Neuronal stem cell (in vitro differentiated cells): ENCODE measurements around the gene POU3F3.

Experiments
- DNase-seq: peaks from one replicate; pipeline ENCODE4 v3.0.0-alpha.2; 2013; ENCODE audit warnings: low spot score
- H2AFZ ChIP-seq: one replicate; pipeline ENCODE4 v1.6.1; 2013; ENCODE audit warnings: mild to moderate bottlenecking, low read length, inconsistent platforms
- H2AK5ac ChIP-seq: 2 replicates; pipeline ENCODE4 v1.6.1; 2013; ENCODE audit warnings: low read depth, mild to moderate bottlenecking, inconsistent platforms, low read length, moderate library complexity, mixed read lengths
- H2BK120ac ChIP-seq: 2 replicates; pipeline ENCODE4 v1.6.1; 2013; ENCODE audit warnings: low read depth, mild to moderate bottlenecking, inconsistent platforms, low read length, moderate library complexity, mixed read lengths
- H2BK12ac ChIP-seq: one replicate; pipeline ENCODE4 v1.6.1; 2013; ENCODE audit warnings: low read length, inconsistent platforms
- H2BK15ac ChIP-seq: 2 replicates; pipeline ENCODE4 v1.6.1; 2013; ENCODE audit warnings: mild to moderate bottlenecking, low read length, inconsistent platforms, mixed read lengths
- H2BK5ac ChIP-seq: one replicate; pipeline ENCODE4 v1.6.1; 2013; ENCODE audit warnings: inconsistent platforms, mild to moderate bottlenecking, low read length, moderate library complexity
- H3K14ac ChIP-seq: one replicate; pipeline ENCODE4 v1.6.1; 2013; ENCODE audit warnings: low read length, inconsistent platforms
- H3K18ac ChIP-seq: 2 replicates; pipeline ENCODE4 v1.6.1; 2013; ENCODE audit warnings: low read length, inconsistent platforms
- H3K23ac ChIP-seq: 2 replicates; pipeline ENCODE4 v1.6.1; 2013; ENCODE audit warnings: low read depth, mild to moderate bottlenecking, mixed read lengths, low read length, inconsistent platforms; ENCODE audit not compliant: poor library complexity
- H3K27ac ChIP-seq: replicated peaks from 3 replicates; pipeline ENCODE4 v1.5.1; 2013; ENCODE audit warnings: low read length, inconsistent platforms
- H3K27me3 ChIP-seq, 3 experiments: 2 replicates each; pipeline ENCODE4 v1.6.1; 2013; ENCODE audit warnings: low read length in 3 of 3, mild to moderate bottlenecking in 2 of 3, inconsistent platforms in 1 of 3, low read depth in 1 of 3, mixed read lengths in 1 of 3, moderate library complexity in 1 of 3; ENCODE audit not compliant: control insufficient read depth in 3 of 3, insufficient read depth in 3 of 3
- H3K36me3 ChIP-seq, 2 donors: replicated peaks in 1 of 2; 2 replicates each; pipeline ENCODE4 v1.6.1; 2013; ENCODE audit warnings: low read length in 2 of 2; ENCODE audit not compliant: control insufficient read depth in 2 of 2, insufficient read depth in 2 of 2
- H3K4ac ChIP-seq: 2 replicates; pipeline ENCODE4 v1.6.1; 2013; ENCODE audit warnings: inconsistent platforms, mild to moderate bottlenecking, low read length, moderate library complexity
- H3K4me1 ChIP-seq, 2 donors: 1 replicate in 1 of 2; 2 replicates in 1 of 2; pipeline ENCODE4 v1.6.1; 2013; ENCODE audit warnings: low read length in 2 of 2, low read depth in 1 of 2; ENCODE audit not compliant: control insufficient read depth in 2 of 2, insufficient read depth in 1 of 2
- H3K4me2 ChIP-seq: one replicate; pipeline ENCODE4 v1.6.1; 2013; ENCODE audit warnings: mild to moderate bottlenecking, low read length, inconsistent platforms; ENCODE audit not compliant: insufficient read depth, poor library complexity, severe bottlenecking
- H3K4me3 ChIP-seq, 2 donors: 2 replicates each; pipeline ENCODE4 v1.5.1; 2013; ENCODE audit warnings: low read length in 2 of 2, mild to moderate bottlenecking in 2 of 2, inconsistent platforms in 1 of 2, moderate library complexity in 1 of 2
- H3K79me1 ChIP-seq: one replicate; pipeline ENCODE4 v1.6.1; 2013; ENCODE audit warnings: low read depth, mild to moderate bottlenecking, inconsistent platforms, low read length, moderate library complexity
- H3K9ac ChIP-seq: one replicate; pipeline ENCODE4 v1.6.1; 2013; ENCODE audit warnings: mild to moderate bottlenecking, low read depth, low read length, inconsistent platforms; ENCODE audit not compliant: poor library complexity
- H3K9me3 ChIP-seq, 2 donors: replicated peaks in 1 of 2; 2 replicates each; pipeline versions ENCODE3 to v1.6.1; 2013; ENCODE audit warnings: low read length in 2 of 2, mild to moderate bottlenecking in 2 of 2, inconsistent platforms in 1 of 2, low read depth in 1 of 2, mixed read lengths in 1 of 2, moderate library complexity in 1 of 2; ENCODE audit not compliant: control insufficient read depth in 2 of 2, insufficient read depth in 1 of 2
- H4K8ac ChIP-seq: one replicate; pipeline ENCODE4 v1.6.1; 2013; ENCODE audit warnings: low read depth, mild to moderate bottlenecking, inconsistent platforms, low read length, moderate library complexity
- H4K91ac ChIP-seq: one replicate; pipeline ENCODE4 v1.6.1; 2013; ENCODE audit warnings: low read length, low read depth, mild to moderate bottlenecking, inconsistent platforms; ENCODE audit not compliant: poor library complexity
- WGBS, 2 donors: extraction: QIAGEN DNeasy Blood & Tissue Kit; methylation state at CpG; one replicate each; pipeline ENCODE4 v1.1.7; 2013; ENCODE audit warnings: missing lambda C conversion rate in 2 of 2, mixed read lengths in 1 of 2; ENCODE audit not compliant: insufficient read length in 2 of 2, insufficient replicate concordance in 1 of 2; ENCODE audit errors: extremely low coverage in 2 of 2; 5-methylcytosine and 5-hydroxymethylcytosine counted together

The POU3F3 gene

DNA sequence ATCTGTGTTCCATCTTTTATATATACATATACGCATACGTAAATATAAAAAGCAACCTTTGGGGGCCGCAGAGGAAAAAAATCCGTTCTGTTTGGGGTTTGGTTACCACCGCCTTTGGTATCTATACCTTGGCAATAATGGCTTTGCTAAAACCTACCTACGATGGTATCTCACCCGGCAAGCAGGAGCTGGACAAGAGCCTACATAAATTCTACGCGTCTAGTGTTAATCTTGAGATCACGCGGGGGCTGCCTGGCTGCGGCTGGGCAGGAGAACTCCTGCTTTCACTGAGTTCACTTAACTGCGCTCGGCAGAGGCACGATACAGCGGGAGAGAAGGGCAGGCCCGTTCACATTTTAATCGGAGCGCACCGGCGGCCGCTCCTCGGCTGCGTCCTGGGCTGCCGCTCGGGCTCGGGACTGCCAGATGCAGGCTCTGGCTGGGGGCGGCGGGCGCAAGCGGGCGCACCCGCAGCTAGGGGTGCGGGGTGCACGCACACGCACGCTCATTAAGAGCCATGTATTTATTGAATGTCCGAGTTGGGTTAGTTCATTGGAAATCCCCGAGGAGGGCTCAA, 1.7 kb upstream of the POU3F3 start:
- H3K23ac ChIP-seq, result peak overlapping the region; percentile 85
- peak overlapping the region; percentile 65 for H4K8ac ChIP-seq
- peaks cover 0 to 18% of the 10 kb centered on the region in 2 donors for H3K36me3 ChIP-seq
- H2BK120ac ChIP-seq, result peak overlapping the region; percentile 47
- peak overlapping the region; percentile 95 for H3K18ac ChIP-seq
- H3K4me3 ChIP-seq, result peak overlapping the region; percentile 76 to 82
- no peak overlapping the region for H2BK5ac ChIP-seq
- peaks cover 10 to 12% of the 10 kb centered on the region in 2 donors for H3K4me1 ChIP-seq
- peak overlapping the region; percentile 58 for H2BK12ac ChIP-seq
- H3K9ac ChIP-seq, result peak overlapping the region; percentile 70
- H2AFZ ChIP-seq, result peak overlapping the region; percentile 49
- no peak for DNase-seq
- H3K27ac ChIP-seq, result peak overlapping the region; percentile 33
- H3K4me2 ChIP-seq, result peak overlapping the region; percentile 73
- H2BK15ac ChIP-seq, result peak overlapping the region; percentile 85
- no peaks in the 10 kb centered on the region for H3K79me1 ChIP-seq
- no CpG with 5 or more reads among the region's 39 CpGs for WGBS, 2 donors
- H3K14ac ChIP-seq, result no peak overlapping the region
- peaks cover 0 to 63% (median 15%) of the 10 kb centered on the region in 3 experiments for H3K27me3 ChIP-seq
- no peak overlapping the region for H4K91ac ChIP-seq
- H3K4ac ChIP-seq, result no peak overlapping the region
- no peaks in the 10 kb centered on the region for H3K9me3 ChIP-seq
- H2AK5ac ChIP-seq, result no peak overlapping the region

- H3K23ac ChIP-seq, result no peak overlapping the region
- no peak overlapping the region for H2AFZ ChIP-seq
- peak overlapping the region; percentile 90 for H3K18ac ChIP-seq
- peaks cover 0 to 12% of the 10 kb centered on the region in 2 donors for H3K4me1 ChIP-seq
- H3K9ac ChIP-seq, result peak overlapping the region; percentile 32
- H3K27ac ChIP-seq, result no peak overlapping the region
- H3K79me1 ChIP-seq, result no peaks in the 10 kb centered on the region
- peak overlapping the region; percentile 71 for H3K14ac ChIP-seq
- peak overlapping the region; percentile 1 for H2AK5ac ChIP-seq
- H3K36me3 ChIP-seq, result peaks cover 0 to 39% of the 10 kb centered on the region in 2 donors
- peaks cover 0 to 68% (median 16%) of the 10 kb centered on the region in 3 experiments for H3K27me3 ChIP-seq
- H2BK15ac ChIP-seq, result no peak overlapping the region
- no peaks in the 10 kb centered on the region for H3K9me3 ChIP-seq
- H4K8ac ChIP-seq, result no peak overlapping the region
- H3K4ac ChIP-seq, result no peak overlapping the region
- no peak overlapping the region for H2BK12ac ChIP-seq
- peak overlapping the region; percentile 94 for H3K4me2 ChIP-seq
- H3K4me3 ChIP-seq, result peak overlapping the region; percentile 83 to 87
- no peak overlapping the region for H4K91ac ChIP-seq
- no peak overlapping the region for H2BK120ac ChIP-seq
- WGBS, 2 donors, result no CpG with 5 or more reads among the region's 48 CpGs
- no peak overlapping the region for H2BK5ac ChIP-seq
- DNase-seq, result no peak
Observed at GRCh38 chr2:104854498-104855220, 744 bp downstream of the POU3F3 start.

GRCh38 chr2:104855221-104856085, 1.5 kb downstream of the POU3F3 start:
- Histone ChIP-seq H3K18ac (peak overlapping the region; percentile 90), H2AFZ (no peak overlapping the region), H2BK15ac (peak overlapping the region; percentile 49), H2BK12ac (no peak overlapping the region), H4K8ac (no peak overlapping the region), H3K27me3 (peaks cover 0 to 66% (median 18%) of the 10 kb centered on the region in 3 experiments), H3K4me1 (peaks cover 0 to 8% of the 10 kb centered on the region in 2 donors), H4K91ac (no peak overlapping the region), H3K23ac (no peak overlapping the region), H3K36me3 (peaks cover 0 to 47% of the 10 kb centered on the region in 2 donors), H3K27ac (no peak overlapping the region), H2AK5ac (no peak overlapping the region), H3K14ac (peak overlapping the region; percentile 71), H3K9ac (peak overlapping the region; percentile 70), H3K4me2 (peak overlapping the region; percentile 94), H3K4me3 (peak overlapping the region; percentile 87 to 93), H2BK5ac (no peak overlapping the region), H3K79me1 (no peaks in the 10 kb centered on the region), H2BK120ac (no peak overlapping the region), H3K4ac (no peak overlapping the region), H3K9me3 (no peaks in the 10 kb centered on the region)
- DNase-seq, result no peak
- WGBS, 2 donors, result no CpG with 5 or more reads among the region's 135 CpGs
